MCF 10A (cell line): Measurements from ENCODE around the gene GLB1L2. TPM values are rescaled to one million over a fixed set of nuclear protein-coding genes. Genes with fewer than 3 reads are reported as not detected.

Experiments used
- BruUV-seq: library from RNA; stranded (reverse); fragments of 400-500 nt; replicated peaks from 2 replicates; lab custom pipeline; 2021; lab: Mats Ljungman, UMichigan
- CTCF ChIA-PET: fragments of 300-600 bp; sonication (Branson Sonifier 250); formaldehyde crosslinking; extraction: SDS; loops from one replicate; lab custom pipeline; 2021; ENCODE audit warnings: antibody characterized with exemption, inconsistent platforms; lab: Yijun Ruan, JAX
- POLR2A ChIA-PET: fragments of 300-600, 350-650 bp; sonication (Branson Sonifier 250); formaldehyde crosslinking; extraction: SDS; loops from one replicate; lab custom pipeline; 2020; ENCODE audit warnings: antibody characterized with exemption, inconsistent platforms; lab: Yijun Ruan, JAX
- DNase-seq: peaks from one replicate; pipeline ENCODE4 v3.0.0-alpha.2; 2018; ENCODE audit not compliant: unreplicated experiment
- H3K27ac Mint-ChIP-seq: one replicate; pipeline ENCODE4 v1.8.0; 2022; ENCODE audit warnings: mild to moderate bottlenecking, low read depth, mixed read lengths; ENCODE audit not compliant: unreplicated experiment
- H3K27me3 Mint-ChIP-seq: one replicate; pipeline ENCODE4 v1.8.0; 2022; ENCODE audit warnings: mixed read lengths; ENCODE audit not compliant: insufficient read depth, unreplicated experiment
- H3K36me3 Mint-ChIP-seq: one replicate; pipeline ENCODE4 v1.8.0; 2022; ENCODE audit warnings: mild to moderate bottlenecking, moderate library complexity, mixed read lengths; ENCODE audit not compliant: insufficient read depth, unreplicated experiment
- H3K4me1 Mint-ChIP-seq: one replicate; pipeline ENCODE4 v1.8.0; 2022; ENCODE audit warnings: mixed read lengths; ENCODE audit not compliant: insufficient read depth, unreplicated experiment
- H3K4me3 Mint-ChIP-seq: one replicate; pipeline ENCODE4 v1.8.0; 2022; ENCODE audit warnings: mild to moderate bottlenecking, moderate library complexity, mixed read lengths; ENCODE audit not compliant: unreplicated experiment
- H3K9me3 Mint-ChIP-seq: one replicate; pipeline ENCODE4 v1.8.0; 2022; ENCODE audit warnings: mixed read lengths; ENCODE audit not compliant: unreplicated experiment
- intact Hi-C: fragments of 100-400 bp; cut with micrococcal nuclease; formaldehyde crosslinking; loops from 2 replicates; pipeline ENCODE4 v1.14.1; 2022
- total RNA-seq: library from RNA; stranded (reverse); gene quantifications from 2 replicates; pipeline ENCODE4 v1.2.3, GENCODE V29; 2022
- TF ChIP-seq, protein P1 (sequence below): fragments of 200-600 bp; IDR thresholded peaks from one replicate; pipeline ENCODE4 v1.8.0; 2022; ENCODE audit warnings: antibody characterized with exemption, mild to moderate bottlenecking; ENCODE audit not compliant: unreplicated experiment

Gene GLB1L2
- total RNA-seq, 1 experiment from 2014 or later, result 17.0 TPM

DNA sequence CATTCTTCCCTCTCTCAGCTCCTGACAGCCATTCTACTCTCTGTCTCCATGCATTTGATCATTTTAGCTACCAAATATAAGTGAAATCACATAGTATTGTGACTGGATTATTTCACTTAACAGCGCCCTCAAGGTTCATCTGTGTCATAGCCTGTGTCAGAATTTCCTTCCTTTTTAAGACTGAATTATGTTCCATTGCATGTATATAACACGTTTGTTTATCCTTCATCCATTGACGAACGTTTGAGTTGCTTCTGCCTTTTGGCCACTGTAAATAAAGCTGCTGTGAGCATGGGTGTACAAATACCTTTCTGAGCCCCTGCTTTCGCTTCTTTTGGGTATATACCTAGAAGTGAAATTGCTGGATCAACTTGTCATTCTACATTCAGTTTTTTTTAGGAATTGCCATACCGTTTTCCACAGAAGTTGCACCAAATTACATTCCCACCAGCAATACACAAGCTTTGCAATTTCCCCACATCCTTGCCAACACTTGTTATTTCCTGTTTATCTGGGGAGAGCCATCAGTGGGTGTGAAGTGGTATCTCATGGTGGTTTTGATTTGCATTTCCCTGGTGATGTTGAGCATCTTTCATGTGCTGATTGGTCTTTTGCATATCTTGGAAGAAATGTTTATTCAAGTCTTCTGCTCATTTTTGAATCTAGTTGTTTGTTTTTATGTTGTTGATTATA lies 17.5 kb downstream of the GLB1L2 start:
- POLR2A ChIA-PET, result no interaction called here
- H3K36me3 Mint-ChIP-seq, result no peaks in the 10 kb centered on the region
- no peak overlapping the region for H3K4me3 Mint-ChIP-seq
- intact Hi-C loops, result no loop called here
- CTCF ChIA-PET, result interaction anchor here (1.3 kb wide), 1 partner anchor 11 kb away, joined by 4 read pairs; no protein-coding TSS in a partner anchor
- H3K9me3 Mint-ChIP-seq, result no peaks in the 10 kb centered on the region
- no peaks in the 10 kb centered on the region for H3K4me1 Mint-ChIP-seq
- no peaks in the 10 kb centered on the region for H3K27me3 Mint-ChIP-seq
- H3K27ac Mint-ChIP-seq, result no peak overlapping the region
- no peak for DNase-seq
- no TSS peak for BruUV-seq
- TF ChIP-seq, protein P1, sequence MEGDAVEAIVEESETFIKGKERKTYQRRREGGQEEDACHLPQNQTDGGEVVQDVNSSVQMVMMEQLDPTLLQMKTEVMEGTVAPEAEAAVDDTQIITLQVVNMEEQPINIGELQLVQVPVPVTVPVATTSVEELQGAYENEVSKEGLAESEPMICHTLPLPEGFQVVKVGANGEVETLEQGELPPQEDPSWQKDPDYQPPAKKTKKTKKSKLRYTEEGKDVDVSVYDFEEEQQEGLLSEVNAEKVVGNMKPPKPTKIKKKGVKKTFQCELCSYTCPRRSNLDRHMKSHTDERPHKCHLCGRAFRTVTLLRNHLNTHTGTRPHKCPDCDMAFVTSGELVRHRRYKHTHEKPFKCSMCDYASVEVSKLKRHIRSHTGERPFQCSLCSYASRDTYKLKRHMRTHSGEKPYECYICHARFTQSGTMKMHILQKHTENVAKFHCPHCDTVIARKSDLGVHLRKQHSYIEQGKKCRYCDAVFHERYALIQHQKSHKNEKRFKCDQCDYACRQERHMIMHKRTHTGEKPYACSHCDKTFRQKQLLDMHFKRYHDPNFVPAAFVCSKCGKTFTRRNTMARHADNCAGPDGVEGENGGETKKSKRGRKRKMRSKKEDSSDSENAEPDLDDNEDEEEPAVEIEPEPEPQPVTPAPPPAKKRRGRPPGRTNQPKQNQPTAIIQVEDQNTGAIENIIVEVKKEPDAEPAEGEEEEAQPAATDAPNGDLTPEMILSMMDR, result no peak

DNA sequence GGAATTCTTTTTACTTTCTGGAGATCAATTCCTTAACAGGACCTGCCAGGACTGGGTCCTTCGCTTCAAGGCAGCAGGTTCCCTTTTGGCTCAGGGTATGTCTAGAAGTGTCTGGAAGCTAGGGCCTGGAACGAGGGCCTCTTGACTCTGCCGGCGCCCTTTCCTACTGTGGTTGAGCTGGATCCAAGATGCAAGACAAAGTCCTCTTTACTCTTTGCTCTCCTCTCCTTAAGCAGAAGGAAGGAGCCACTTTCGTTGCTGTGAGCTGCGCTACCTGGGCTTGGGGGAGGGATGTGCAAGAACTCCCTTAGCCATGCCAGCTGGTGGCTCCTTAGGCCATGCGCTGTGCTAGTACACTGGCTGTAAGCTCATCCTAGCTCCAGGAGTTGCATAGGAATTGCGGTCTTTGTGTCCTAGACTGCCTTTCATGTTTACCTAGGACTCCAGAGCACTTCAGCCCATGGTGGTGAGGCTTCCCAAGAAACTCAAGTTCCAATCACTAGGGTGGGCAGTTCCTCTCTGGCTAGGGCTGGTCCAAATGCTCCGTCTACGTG lies 18.1 kb downstream of the GLB1L2 start:
- Mint-ChIP-seq H3K9me3 (no peaks in the 10 kb centered on the region), H3K4me3 (no peak overlapping the region), H3K36me3 (no peaks in the 10 kb centered on the region), H3K4me1 (no peaks in the 10 kb centered on the region), H3K27me3 (no peaks in the 10 kb centered on the region), H3K27ac (no peak overlapping the region)
- DNase-seq, result no peak
- intact Hi-C loops, result no loop called here
- TF ChIP-seq, protein P1, result no peak
- ChIA-PET CTCF (interaction anchor here (0.8 to 1.3 kb wide), 3 partner anchors 10 to 724 kb away, joined by 3 to 4 read pairs (median 4); no protein-coding TSS in a partner anchor), POLR2A (no interaction called here)
- BruUV-seq, result no TSS peak

DNA sequence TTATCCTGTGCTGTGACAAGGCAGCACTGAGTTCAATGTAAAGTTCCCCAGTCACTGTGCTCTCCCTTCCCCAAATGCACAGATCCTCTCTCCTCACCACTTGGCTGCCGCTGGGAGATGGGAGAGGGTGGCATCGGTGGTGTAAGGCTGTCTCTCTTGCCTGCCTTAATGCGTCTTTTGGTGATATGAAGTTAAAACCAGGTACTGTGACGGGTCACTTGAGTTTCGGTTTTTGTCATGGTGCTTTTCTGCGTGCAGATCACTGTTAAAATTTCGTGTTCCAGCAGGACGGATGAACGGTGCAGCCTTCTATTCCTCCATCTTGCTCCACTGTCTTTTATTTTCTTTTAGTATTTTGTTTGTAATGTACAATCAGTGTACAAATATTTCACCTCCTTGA lies 18.6 kb downstream of the GLB1L2 start:
- Mint-ChIP-seq H3K9me3 (no peaks in the 10 kb centered on the region), H3K27me3 (no peaks in the 10 kb centered on the region), H3K4me1 (peaks cover 3% of the 10 kb centered on the region), H3K4me3 (no peak overlapping the region), H3K27ac (no peak overlapping the region), H3K36me3 (no peaks in the 10 kb centered on the region)
- no TSS peak for BruUV-seq
- CTCF ChIA-PET, result interaction anchor here (0.8 to 1.3 kb wide), 3 partner anchors 10 to 724 kb away, joined by 3 to 4 read pairs (median 4); no protein-coding TSS in a partner anchor
- POLR2A ChIA-PET, result no interaction called here
- DNase-seq, result no peak
- intact Hi-C loops, result no loop called here
- TF ChIP-seq, protein P1, result no peak

DNA sequence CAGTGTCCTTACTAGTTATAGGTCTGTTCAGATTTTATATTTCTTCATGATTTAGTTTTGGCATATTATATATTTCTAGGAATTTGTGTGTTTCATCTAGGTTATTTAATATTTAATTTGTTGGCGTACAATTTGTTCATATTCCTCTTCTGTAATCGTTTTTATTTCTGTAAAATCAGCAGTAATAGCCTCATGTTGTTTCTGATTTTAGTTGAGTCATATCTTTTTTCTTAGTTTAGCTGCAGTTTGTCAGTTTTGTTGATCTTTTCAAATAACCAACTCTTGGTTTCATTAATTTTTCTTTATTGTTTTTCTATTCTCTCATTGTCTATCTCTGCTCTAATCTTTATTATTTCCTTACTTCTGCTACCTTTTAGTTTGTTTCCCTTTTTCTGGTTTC lies 20.3 kb downstream of the GLB1L2 start:
- Mint-ChIP-seq H3K9me3 (no peaks in the 10 kb centered on the region), H3K4me3 (no peak overlapping the region), H3K4me1 (peaks cover 7% of the 10 kb centered on the region), H3K27ac (no peak overlapping the region), H3K27me3 (no peaks in the 10 kb centered on the region), H3K36me3 (no peaks in the 10 kb centered on the region)
- BruUV-seq, result no TSS peak
- DNase-seq, result no peak
- ChIA-PET POLR2A (no interaction called here), CTCF (interaction anchor here (0.6 to 0.8 kb wide), 3 partner anchors 18 to 580 kb away, joined by 3 to 6 read pairs (median 3); no protein-coding TSS in a partner anchor)
- intact Hi-C loops, result no loop called here
- TF ChIP-seq, protein P1, result no peak
